BLaER1 (cell line): ENCODE data around the gene ACSL1.

Source experiments
- H3K27ac ChIP-seq: shearing (Covaris generic); formaldehyde crosslinking; 2 replicates; pipeline ENCODE4 v1.8.1; 2022
- H3K27me3 ChIP-seq: shearing (Covaris generic); formaldehyde crosslinking; 2 replicates; pipeline ENCODE4 v1.8.1; 2022
- H3K36me3 ChIP-seq: shearing (Covaris generic); formaldehyde crosslinking; 2 replicates; pipeline ENCODE4 v1.8.1; 2022
- H3K4me1 ChIP-seq: shearing (Covaris generic); formaldehyde crosslinking; 2 replicates; pipeline ENCODE4 v1.8.1; 2022
- H3K4me2 ChIP-seq: shearing (Covaris generic); formaldehyde crosslinking; 2 replicates; pipeline ENCODE4 v1.8.1; 2022
- H3K4me3 ChIP-seq: shearing (Covaris generic); formaldehyde crosslinking; 2 replicates; pipeline ENCODE4 v1.8.1; 2022
- H3K9ac ChIP-seq: shearing (Covaris generic); formaldehyde crosslinking; 2 replicates; pipeline ENCODE4 v1.8.1; 2022
- H3K9me3 ChIP-seq: shearing (Covaris generic); formaldehyde crosslinking; 2 replicates; pipeline ENCODE4 v1.8.1; 2022
- H4K20me1 ChIP-seq: shearing (Covaris generic); formaldehyde crosslinking; 2 replicates; pipeline ENCODE4 v1.8.1; 2022
- Cebpa-rat ChIP-seq: shearing (Covaris generic); IDR thresholded peaks from 2 replicates; pipeline ENCODE4 v1.8.1; 2022

ACSL1 gene

GRCh38 chr4:184778325-184778724 lies 47.4 kb downstream of the ACSL1 start:
- TF ChIP-seq Cebpa-rat, result no peak
- H4K20me1 ChIP-seq, result no peaks in the 10 kb centered on the region
- no peaks in the 10 kb centered on the region for H3K27me3 ChIP-seq
- H3K36me3 ChIP-seq, result no peaks in the 10 kb centered on the region; the same call in 1 of the 2 replicates
- H3K9me3 ChIP-seq, result peaks cover 10% of the 10 kb centered on the region
- no peak overlapping the region for H3K27ac ChIP-seq
- H3K4me2 ChIP-seq, result no peak overlapping the region
- H3K9ac ChIP-seq, result no peak overlapping the region
- peaks cover 20% of the 10 kb centered on the region for H3K4me1 ChIP-seq
- no peak overlapping the region for H3K4me3 ChIP-seq

- Histone ChIP-seq H4K20me1 (no peaks in the 10 kb centered on the region), H3K4me1 (peaks cover 5% of the 10 kb centered on the region), H3K36me3 (no peaks in the 10 kb centered on the region; the same call in 1 of the 2 replicates), H3K4me3 (no peak overlapping the region), H3K9ac (no peak overlapping the region), H3K27ac (no peak overlapping the region), H3K9me3 (peaks cover 10% of the 10 kb centered on the region), H3K4me2 (no peak overlapping the region), H3K27me3 (no peaks in the 10 kb centered on the region)
- TF ChIP-seq Cebpa-rat, result no peak
Measured at GRCh38 chr4:184776821-184777220, 48.9 kb downstream of the ACSL1 start.

DNA sequence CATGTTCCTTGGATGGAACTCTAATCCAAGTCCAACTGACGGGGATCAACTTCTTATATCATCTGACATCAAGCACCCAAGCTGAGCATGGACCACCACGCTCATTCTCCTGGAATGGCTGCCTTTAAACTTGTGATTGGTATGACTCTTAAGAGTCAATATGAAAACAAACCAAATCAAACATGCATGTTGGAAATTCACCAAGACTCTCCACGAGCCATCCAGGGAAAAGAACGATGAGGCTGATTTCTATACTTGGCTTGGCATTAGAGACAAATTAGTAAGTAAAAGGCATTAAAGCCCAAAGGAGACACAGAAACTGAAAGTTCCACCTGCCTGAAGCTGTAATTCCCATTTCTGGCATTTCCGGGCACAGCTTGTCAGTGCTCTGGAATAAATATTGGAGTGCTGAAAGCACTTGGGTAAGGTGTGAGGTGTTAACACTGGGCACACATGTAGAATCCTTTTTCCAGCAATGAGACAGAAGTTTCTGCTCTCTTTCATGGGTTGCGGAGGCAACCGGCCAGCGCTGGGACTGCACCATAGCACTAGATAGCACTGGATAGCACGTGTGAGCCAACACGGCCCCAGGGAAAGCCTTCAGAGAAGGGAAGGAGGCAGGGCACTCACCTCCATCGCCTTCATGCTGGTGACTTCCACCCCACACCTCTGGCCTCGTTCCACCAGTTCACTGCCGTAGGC lies 49.8 kb downstream of the ACSL1 start:
- Histone ChIP-seq H4K20me1 (no peaks in the 10 kb centered on the region), H3K4me1 (no peaks in the 10 kb centered on the region), H3K9ac (no peak overlapping the region), H3K27ac (no peak overlapping the region), H3K36me3 (no peaks in the 10 kb centered on the region; the same call in 1 of the 2 replicates), H3K27me3 (no peaks in the 10 kb centered on the region), H3K4me3 (no peak overlapping the region), H3K4me2 (no peak overlapping the region), H3K9me3 (peaks cover 10% of the 10 kb centered on the region)
- no peak for TF ChIP-seq Cebpa-rat

GRCh38 chr4:184774152-184774551 lies 51.6 kb downstream of the ACSL1 start:
- H3K4me1 ChIP-seq, result no peaks in the 10 kb centered on the region
- H4K20me1 ChIP-seq, result no peaks in the 10 kb centered on the region
- H3K4me3 ChIP-seq, result no peak overlapping the region
- no peak overlapping the region for H3K9ac ChIP-seq
- peaks cover 3% of the 10 kb centered on the region for H3K9me3 ChIP-seq
- no peaks in the 10 kb centered on the region; the same call in 1 of the 2 replicates for H3K36me3 ChIP-seq
- no peaks in the 10 kb centered on the region for H3K27me3 ChIP-seq
- H3K27ac ChIP-seq, result no peak overlapping the region
- no peak overlapping the region for H3K4me2 ChIP-seq
- no peak for TF ChIP-seq Cebpa-rat

DNA sequence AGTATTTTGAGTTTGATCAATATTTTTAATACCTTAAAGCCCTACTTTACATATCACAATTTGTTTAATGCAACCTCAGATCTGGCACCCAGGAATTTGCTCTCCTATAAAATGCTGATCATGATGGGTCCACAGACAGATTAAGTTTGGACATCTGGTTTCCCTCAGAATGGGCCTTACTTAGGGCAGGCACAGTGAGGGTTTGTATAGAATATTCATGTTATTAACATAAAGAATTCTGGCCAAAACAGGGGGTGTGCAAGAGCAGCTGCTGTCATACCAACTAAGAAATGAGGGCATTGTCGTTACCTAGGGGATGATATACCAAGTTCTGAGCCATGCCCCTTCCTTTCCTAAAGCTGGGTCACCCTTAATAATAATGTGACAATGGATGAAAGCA lies 54.4 kb downstream of the ACSL1 start:
- H3K27me3 ChIP-seq, result no peaks in the 10 kb centered on the region
- no peak for TF ChIP-seq Cebpa-rat
- peaks cover 17% of the 10 kb centered on the region for H3K36me3 ChIP-seq
- H4K20me1 ChIP-seq, result no peaks in the 10 kb centered on the region
- H3K27ac ChIP-seq, result no peak overlapping the region
- no peak overlapping the region for H3K4me3 ChIP-seq
- H3K4me1 ChIP-seq, result no peaks in the 10 kb centered on the region
- H3K9ac ChIP-seq, result no peak overlapping the region
- no peak overlapping the region for H3K4me2 ChIP-seq
- H3K9me3 ChIP-seq, result no peaks in the 10 kb centered on the region

GRCh38 chr4:184769141-184769765 lies 56.5 kb downstream of the ACSL1 start:
- Histone ChIP-seq H3K27ac (no peak overlapping the region), H3K9me3 (no peaks in the 10 kb centered on the region), H3K4me2 (no peak overlapping the region), H3K4me1 (no peaks in the 10 kb centered on the region), H3K36me3 (peaks cover 38% of the 10 kb centered on the region), H4K20me1 (no peaks in the 10 kb centered on the region), H3K9ac (no peak overlapping the region), H3K4me3 (no peak overlapping the region), H3K27me3 (no peaks in the 10 kb centered on the region)
- TF ChIP-seq Cebpa-rat, result no peak

- Histone ChIP-seq H3K9me3 (no peaks in the 10 kb centered on the region), H3K9ac (no peak overlapping the region), H3K27me3 (no peaks in the 10 kb centered on the region), H4K20me1 (no peaks in the 10 kb centered on the region), H3K27ac (no peak overlapping the region), H3K4me2 (no peak overlapping the region), H3K4me1 (no peaks in the 10 kb centered on the region), H3K4me3 (no peak overlapping the region), H3K36me3 (peaks cover 40% of the 10 kb centered on the region)
- TF ChIP-seq Cebpa-rat, result no peak
Measured at GRCh38 chr4:184768296-184768695, 57.5 kb downstream of the ACSL1 start.

GRCh38 chr4:184766446-184766845 lies 59.3 kb downstream of the ACSL1 start:
- H3K4me3 ChIP-seq, result no peak overlapping the region
- no peak overlapping the region for H3K4me2 ChIP-seq
- H3K9ac ChIP-seq, result no peak overlapping the region
- H3K27ac ChIP-seq, result no peak overlapping the region
- H3K4me1 ChIP-seq, result peaks cover 13% of the 10 kb centered on the region
- H3K27me3 ChIP-seq, result no peaks in the 10 kb centered on the region
- H3K9me3 ChIP-seq, result no peaks in the 10 kb centered on the region
- TF ChIP-seq Cebpa-rat, result no peak
- peaks cover 47% of the 10 kb centered on the region for H3K36me3 ChIP-seq
- no peaks in the 10 kb centered on the region for H4K20me1 ChIP-seq

DNA sequence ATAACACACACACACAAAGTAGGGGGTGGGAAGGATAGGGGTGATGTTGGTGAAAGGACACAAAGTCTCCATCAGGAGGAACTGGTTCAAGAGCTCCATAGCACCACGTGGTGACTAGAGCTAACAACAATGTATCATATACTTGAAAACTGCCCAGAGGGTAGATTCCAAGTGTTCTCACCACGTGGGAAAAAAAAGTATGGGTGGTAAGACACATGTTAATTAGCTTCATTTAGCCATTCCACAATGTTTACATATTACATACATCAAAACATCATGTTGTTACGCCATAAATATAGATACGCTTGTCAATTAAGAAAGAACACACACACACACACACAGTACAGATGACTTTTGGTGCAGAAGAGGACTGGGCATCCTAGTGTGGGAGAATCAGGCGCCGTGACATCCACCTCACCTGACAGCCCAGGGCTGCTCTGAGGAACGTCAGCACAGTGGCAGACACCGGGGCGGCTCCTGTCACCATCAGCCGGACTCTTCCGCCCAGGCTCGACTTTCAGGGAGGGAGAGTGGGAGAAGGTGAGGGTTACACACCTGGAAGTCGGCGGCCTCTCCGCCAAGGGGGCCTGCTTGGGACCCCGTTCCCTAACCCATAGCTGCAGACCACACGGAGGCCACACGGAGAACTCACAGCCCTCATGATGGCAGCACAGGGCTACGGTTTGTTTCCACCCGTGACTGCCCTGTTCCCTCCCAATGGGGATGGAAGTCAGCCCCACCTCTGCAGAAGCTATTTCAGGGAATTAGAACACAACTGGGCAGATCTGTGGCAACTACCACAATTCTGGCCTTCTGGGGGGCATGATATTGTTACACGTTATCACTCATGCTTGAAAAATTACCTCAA lies 60.1 kb downstream of the ACSL1 start:
- Histone ChIP-seq H4K20me1 (no peaks in the 10 kb centered on the region), H3K4me1 (peaks cover 13% of the 10 kb centered on the region), H3K4me3 (no peak overlapping the region), H3K9ac (no peak overlapping the region), H3K27ac (no peak overlapping the region), H3K9me3 (no peaks in the 10 kb centered on the region), H3K4me2 (no peak overlapping the region), H3K27me3 (no peaks in the 10 kb centered on the region), H3K36me3 (peaks cover 52% of the 10 kb centered on the region)
- TF ChIP-seq Cebpa-rat, result no peak

DNA sequence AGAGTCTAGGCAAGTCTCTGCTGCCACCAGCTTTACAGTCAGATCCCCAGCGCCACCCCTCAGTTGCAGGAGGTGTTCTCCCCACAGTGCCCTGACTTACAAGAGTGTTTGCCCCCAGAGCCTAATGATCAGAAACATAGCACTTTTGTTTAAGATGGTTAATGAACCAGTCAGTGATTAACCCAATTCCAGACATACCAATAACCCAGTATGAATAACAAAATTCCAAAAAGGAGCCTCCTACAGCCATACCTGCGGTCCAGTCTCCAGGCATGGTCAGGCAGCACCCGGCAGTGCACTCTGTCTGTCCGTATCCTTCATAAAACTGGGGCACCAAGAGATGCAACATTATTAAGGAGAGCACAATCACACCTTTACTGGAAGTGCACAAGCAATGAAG lies 61.2 kb downstream of the ACSL1 start:
- no peak overlapping the region for H3K9ac ChIP-seq

More for the DNA sequence above, 61.2 kb downstream of the ACSL1 start:
- Histone ChIP-seq H3K4me1 (peaks cover 13% of the 10 kb centered on the region), H3K27ac (no peak overlapping the region), H3K27me3 (no peaks in the 10 kb centered on the region), H4K20me1 (no peaks in the 10 kb centered on the region), H3K4me2 (no peak overlapping the region), H3K4me3 (no peak overlapping the region), H3K36me3 (peaks cover 60% of the 10 kb centered on the region), H3K9me3 (peaks cover 3% of the 10 kb centered on the region; the same call in 1 of the 2 replicates)
- no peak for TF ChIP-seq Cebpa-rat
